Ishikawa (cell line): Measurements from ENCODE around the gene MAST2.

Source experiments
- CEBPB ChIP-seq: IDR thresholded peaks from 2 replicates; pipeline ENCODE4 v1.6.1; 2012
- CREB1 ChIP-seq: IDR thresholded peaks from 2 replicates; pipeline ENCODE4 v1.6.1; 2012; ENCODE audit warnings: low read depth
- EGR1 ChIP-seq: IDR thresholded peaks from 2 replicates; pipeline ENCODE4 v1.6.1; 2012
- EP300 ChIP-seq: IDR thresholded peaks from 2 replicates; pipeline ENCODE4 v1.6.1; 2012; ENCODE audit warnings: borderline replicate concordance
- FOXM1 ChIP-seq: IDR thresholded peaks from 2 replicates; pipeline ENCODE4 v1.6.1; 2012; ENCODE audit warnings: low read depth, borderline replicate concordance
- NFIC ChIP-seq: IDR thresholded peaks from 2 replicates; pipeline ENCODE4 v1.6.1; 2012
- RAD21 ChIP-seq: IDR thresholded peaks from 2 replicates; pipeline ENCODE4 v1.6.1; 2012; ENCODE audit warnings: low read depth
- REST ChIP-seq: IDR thresholded peaks from 2 replicates; pipeline ENCODE4 v1.6.1; 2012; ENCODE audit warnings: low read depth, mild to moderate bottlenecking
- TAF1 ChIP-seq: IDR thresholded peaks from 2 replicates; pipeline ENCODE4 v1.6.1; 2012; ENCODE audit warnings: low read depth, mild to moderate bottlenecking
- TCF12 ChIP-seq: IDR thresholded peaks from 2 replicates; pipeline ENCODE4 v1.6.1; 2012; ENCODE audit warnings: low read depth
- TEAD4 ChIP-seq: IDR thresholded peaks from 2 replicates; pipeline ENCODE4 v1.6.1; 2012
- YY1 ChIP-seq: IDR thresholded peaks from 2 replicates; pipeline ENCODE4 v1.6.1; 2012; ENCODE audit warnings: low read depth
- ZBTB7A ChIP-seq: IDR thresholded peaks from 2 replicates; pipeline ENCODE4 v1.6.1; 2012; ENCODE audit warnings: low read depth
- TF ChIP-seq, protein P1 (sequence below): IDR thresholded peaks from 2 replicates; pipeline ENCODE4 v1.6.1; 2012
- TF ChIP-seq, protein P2 (sequence below): IDR thresholded peaks from 2 replicates; pipeline ENCODE4 v1.6.1; 2012

The MAST2 gene

DNA sequence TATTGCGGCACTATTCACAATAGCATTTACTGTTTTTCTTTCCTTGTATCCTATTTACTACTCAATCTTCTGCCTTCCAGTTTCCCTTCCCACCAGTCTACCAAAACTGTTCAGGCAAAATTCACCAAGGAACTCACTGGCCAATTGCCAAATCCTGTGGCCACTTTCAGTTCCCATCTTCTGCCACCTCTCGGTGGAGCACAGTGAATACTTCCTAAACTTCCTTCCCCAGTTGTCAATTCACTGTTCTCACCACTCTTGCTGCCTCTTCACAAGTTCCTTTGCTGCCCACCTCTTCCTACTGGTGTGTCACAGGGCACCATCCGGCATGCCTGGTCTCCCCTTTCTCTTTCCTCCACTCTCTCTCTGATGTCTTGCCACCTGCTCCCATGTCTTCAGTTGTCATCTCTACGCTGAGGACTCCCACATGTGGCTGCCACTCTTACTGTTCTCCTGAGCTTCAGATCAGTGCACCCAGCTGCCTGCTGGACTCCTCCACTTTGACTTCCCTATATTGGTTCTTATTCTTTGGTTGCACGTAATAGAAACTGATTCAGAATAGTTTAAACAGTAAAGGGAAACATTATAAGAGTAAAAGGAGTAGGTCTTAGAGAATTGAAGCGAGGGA is 214.6 kb downstream of the MAST2 start:
- TF ChIP-seq, protein P1, sequence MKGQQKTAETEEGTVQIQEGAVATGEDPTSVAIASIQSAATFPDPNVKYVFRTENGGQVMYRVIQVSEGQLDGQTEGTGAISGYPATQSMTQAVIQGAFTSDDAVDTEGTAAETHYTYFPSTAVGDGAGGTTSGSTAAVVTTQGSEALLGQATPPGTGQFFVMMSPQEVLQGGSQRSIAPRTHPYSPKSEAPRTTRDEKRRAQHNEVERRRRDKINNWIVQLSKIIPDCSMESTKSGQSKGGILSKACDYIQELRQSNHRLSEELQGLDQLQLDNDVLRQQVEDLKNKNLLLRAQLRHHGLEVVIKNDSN: no peak
- TF ChIP-seq EGR1 (no peak), FOXM1 (no peak), RAD21 (no peak), EP300 (no peak), YY1 (no peak), TEAD4 (no peak), REST (no peak), ZBTB7A (no peak), NFIC (no peak), CEBPB (no peak), TCF12 (no peak), TAF1 (no peak), CREB1 (no peak)
- TF ChIP-seq, protein P2, sequence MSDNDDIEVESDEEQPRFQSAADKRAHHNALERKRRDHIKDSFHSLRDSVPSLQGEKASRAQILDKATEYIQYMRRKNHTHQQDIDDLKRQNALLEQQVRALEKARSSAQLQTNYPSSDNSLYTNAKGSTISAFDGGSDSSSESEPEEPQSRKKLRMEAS: no peak

GRCh38 chr1:46019348-46019747 is 215.9 kb downstream of the MAST2 start:
- no peak for TF ChIP-seq REST
- TF ChIP-seq FOXM1: no peak
- no peak for TF ChIP-seq TCF12
- no peak for TF ChIP-seq RAD21
- no peak for TF ChIP-seq CEBPB
- TF ChIP-seq, protein P2: no peak

DNA sequence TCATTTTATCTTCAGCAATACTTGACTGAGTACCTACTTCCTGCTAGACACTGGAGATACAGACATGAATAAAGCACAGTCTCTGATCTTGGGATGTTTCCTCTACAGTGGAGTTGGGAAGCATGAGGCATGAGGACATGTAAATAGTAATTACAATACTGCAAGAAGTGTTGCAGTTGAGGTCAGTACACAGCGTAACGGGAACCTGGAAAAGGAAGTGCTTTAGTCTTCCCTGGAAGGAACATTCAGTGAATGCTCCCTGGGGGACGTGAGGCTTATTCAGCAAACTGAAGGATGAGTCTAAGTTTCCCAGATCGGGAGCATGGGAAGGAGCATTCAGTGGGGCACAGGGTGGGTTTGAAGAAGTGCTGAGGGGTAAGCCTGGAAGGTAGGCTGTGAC is 216.6 kb downstream of the MAST2 start:
- TF ChIP-seq CREB1: no peak

DNA sequence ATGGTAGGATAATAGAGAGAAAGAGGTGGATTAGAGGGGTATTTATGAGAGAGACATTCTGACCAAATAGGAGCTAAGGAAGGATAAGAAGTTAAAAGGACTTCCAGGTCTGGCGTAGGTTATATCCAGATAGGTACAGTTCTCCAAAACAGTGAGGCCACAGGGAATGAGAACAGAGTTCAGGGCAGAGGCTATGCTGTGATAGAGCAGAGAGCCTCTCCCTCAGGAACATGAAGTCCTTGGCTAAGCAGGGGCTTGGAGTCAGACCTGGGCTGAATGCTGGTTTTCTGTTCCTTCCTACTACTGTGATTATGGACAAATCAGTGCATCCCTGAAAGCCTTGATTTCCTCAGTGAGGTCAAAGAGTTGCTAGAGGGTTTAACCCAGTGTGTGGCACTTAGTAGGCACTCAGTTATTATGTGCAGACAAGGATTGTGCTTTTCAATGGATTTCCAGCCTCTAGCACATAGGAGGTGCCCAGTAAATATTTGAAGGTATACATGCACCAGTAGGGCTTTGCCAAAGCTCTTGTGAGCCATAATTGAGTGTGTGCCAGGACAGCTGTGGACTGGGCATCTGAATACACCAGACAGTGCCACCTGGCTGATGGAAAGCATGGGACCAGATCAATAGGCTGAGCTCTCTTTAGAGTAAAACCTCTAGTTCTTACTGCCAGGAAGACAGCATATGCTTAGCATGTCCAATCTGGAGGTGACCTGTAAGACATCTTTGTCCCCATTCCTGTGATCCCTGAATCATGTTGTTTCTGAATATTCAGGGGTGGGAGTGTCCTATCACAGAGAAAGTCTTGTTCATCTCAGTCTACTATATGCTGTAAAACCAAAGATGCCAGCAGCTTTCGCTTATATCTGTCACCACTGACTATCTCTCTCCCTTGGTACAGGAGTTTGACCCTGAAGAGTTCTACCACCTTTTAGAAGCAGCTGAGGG is 217.9 kb downstream of the MAST2 start:
- TF ChIP-seq REST: no peak
- TF ChIP-seq EP300: no peak
- TF ChIP-seq TAF1: no peak
- no peak for TF ChIP-seq ZBTB7A
- TF ChIP-seq FOXM1: no peak
- TF ChIP-seq TCF12: no peak
- TF ChIP-seq, protein P2: no peak
- TF ChIP-seq, protein P1: no peak
